Activated effector memory CD4-positive, alpha-beta T cell treated with Interleukin-2 at 50 U/mL for 16 hours (primary cell): ENCODE data around the gene COL4A2.
"Not testable (repeated sequence)": the region's sequence is repeated elsewhere in the genome, so short reads cannot be mapped to it uniquely, and the experiment has no call there.

Experiments used
- DNase-seq: peaks from one replicate; pipeline ENCODE4 v3.0.0-alpha.2; 2020

Gene COL4A2

DNA sequence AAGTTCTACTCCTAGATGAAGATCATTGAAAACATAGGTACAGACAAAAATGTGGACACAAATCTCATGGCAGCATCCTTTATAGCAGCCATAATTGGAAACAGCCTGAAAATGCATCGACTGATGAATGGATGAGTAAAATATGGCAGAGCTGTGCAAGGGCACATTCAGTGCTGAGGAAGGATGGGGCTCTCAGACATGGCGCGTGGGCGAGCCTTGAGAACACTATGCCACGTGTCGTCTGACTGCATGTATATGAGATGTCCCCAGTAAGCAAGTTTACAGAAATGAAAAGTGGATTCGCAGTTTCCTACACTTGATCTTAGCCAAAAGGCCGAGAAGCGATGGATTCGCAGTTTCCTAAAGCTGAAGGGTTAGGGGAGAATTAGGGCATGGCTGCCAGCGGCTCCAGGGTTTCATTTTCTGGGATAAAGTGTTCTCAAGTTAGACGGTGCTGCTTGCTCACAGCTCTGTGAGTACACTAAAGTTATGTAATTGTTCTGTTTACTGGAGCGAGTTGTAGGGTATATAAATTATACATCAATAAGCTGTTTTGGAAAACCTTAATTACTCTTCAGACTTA lies 176.4 kb downstream of the COL4A2 start:
- no peak for DNase-seq

- no peak for DNase-seq
Measured at GRCh38 chr13:110484290-110485048, 177.4 kb downstream of the COL4A2 start.

- no peak for DNase-seq
Measured at GRCh38 chr13:110485604-110486003, 178.5 kb downstream of the COL4A2 start.

DNA sequence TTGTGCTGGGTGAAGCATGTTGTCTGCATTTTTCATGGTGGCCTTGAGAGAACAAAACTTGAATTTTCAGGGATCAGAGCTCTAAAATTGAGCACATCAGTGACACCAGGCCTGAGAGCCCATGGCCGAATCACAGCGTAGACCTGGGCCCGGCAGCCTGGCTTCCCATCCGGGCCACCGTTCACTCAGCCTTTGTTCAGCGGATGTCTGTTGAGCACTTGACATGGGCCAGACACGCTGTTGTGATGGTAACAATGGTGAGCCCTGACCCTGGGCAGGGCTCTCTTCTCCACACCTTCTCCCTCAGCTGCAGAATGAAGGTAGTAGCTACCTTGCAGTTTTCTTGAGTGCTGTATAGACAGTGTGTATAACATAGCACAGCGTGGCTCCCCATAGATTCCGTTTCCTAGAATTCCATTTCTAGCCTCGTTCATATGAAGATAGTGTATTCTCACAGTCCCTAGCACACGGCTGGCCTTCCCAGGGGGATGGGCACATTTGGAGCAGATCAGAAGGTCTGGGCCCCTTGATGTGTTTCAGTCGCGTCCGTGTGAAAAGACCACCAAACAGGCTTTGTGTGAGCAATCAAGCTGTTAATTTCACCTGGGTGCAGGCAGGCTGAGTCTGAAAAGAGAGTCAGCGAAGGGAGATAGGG lies 179.1 kb downstream of the COL4A2 start:
- no peak for DNase-seq

DNA sequence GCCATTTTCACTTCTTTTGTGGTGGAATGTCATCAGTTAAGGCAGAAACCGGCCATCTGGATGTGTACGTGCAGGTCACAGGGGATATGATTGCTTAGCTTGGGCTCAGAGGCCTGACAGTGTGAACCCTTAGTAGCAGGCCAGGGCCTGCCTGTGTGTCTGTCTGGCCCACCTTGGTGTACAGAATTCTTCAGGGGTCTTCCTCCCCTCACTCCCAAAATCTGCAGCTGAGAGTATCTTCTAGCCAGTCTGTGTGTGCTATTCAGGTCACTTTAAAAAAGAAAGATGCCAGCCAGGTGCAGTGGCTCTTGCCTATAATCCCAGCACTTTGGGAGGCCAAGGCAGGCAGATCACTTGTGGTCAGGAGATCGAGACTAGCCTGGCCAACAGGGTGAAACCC lies 179.8 kb downstream of the COL4A2 start:
- DNase-seq = not testable (repeated sequence)

DNA sequence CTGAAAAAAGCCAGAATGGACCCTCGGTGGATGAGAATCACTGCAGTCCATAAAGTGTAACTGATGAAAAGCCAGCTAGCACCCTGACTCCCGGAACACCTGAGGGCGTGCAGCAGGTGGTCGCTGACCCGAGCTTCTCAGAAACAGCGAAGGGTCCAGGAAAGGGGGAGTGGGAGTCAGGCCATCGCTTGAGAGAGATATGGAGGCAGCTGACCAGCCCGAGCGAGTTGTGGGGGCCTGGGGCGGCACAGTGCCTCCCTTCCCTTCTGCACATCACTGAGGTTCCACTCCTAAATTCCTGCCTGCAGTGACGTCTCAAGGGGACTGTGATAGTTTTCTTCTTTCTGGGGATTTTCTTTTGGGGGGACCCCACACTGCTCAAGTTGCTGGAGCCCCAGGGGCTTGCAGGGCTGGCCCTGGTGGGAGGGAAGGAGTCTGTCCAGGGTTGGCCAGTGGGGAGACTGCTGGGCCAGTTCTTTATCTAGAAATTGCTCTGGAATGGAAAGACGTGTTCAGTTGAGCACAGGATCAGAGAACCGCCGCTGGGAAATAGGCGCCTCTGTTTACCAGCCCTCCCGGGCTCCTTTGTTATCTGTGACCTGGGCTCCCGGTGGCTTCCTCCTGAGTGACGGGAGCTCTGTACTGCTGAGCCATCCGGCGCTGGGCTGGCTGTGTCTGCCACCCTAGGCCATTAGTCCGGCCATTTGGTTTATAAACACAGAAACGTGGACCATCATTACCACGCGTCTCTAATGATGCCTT lies 183.1 kb downstream of the COL4A2 start:
- no peak for DNase-seq

- DNase-seq = no peak
Measured at GRCh38 chr13:110491869-110492678, 185.0 kb downstream of the COL4A2 start.

DNA sequence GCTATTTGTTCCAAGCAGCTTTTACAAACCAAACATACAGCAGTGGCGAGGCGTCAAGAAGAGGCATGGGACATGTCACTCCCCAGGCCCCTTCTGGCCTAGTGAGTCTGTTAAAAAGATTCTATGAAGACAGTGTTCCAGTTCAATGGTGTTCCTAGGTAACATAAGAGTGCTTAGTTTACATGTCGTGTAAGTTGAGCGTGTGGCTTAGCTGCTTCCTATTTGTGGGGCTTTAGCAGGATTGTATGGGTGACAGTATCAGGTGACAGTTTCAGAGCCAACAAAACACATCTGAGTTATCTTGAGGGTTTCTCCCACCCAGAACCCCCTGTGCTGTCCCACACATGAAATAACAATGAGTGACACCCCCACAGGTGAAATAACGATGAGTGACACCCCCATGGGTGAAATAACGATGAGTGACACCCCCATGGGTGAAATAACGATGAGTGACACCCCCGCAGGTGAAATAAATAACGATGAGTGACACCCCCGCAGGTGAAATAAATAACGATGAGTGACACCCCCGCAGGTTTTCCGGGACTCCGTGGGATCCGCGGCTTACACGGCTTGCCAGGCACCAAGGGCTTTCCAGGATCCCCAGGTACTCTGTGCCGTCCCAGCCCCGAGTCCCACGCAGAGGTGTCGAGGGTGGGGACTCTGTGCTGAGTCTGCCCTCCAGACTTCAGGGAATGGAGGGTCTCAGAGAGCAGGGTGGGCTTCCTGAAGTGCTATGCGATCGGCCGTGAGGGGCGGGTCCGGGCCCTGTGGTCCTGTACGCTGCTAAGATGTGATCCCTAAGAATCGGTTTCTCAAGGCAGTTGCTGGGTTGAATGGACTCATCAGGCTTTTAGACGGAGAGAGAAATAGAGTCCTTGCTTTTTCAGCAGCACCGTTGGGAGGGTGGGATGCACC lies 185.9 kb downstream of the COL4A2 start:
- DNase-seq = no peak

- no peak for DNase-seq
Measured at GRCh38 chr13:110493613-110494012, 186.5 kb downstream of the COL4A2 start.

DNA sequence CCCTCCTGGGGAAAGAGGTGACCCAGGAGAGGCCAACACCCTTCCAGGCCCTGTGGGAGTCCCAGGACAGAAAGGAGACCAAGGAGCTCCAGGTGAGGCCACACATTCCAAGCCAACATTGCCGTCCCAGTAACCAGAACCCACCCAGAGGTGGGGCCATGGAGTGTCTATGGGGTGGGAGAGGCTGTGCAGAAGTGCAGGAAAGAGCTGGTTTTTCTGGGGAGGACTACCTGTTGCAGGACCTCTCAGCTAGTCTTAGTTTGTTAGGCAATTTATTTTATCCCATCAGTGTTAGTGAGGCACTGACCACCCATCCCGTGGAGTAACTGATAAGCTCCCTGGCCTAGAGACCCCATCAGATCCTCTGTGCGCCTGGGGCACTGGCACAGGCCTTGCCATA lies 188.3 kb downstream of the COL4A2 start:
- DNase-seq = no peak

- no peak for DNase-seq
Measured at GRCh38 chr13:110495881-110496280, 188.8 kb downstream of the COL4A2 start.

DNA sequence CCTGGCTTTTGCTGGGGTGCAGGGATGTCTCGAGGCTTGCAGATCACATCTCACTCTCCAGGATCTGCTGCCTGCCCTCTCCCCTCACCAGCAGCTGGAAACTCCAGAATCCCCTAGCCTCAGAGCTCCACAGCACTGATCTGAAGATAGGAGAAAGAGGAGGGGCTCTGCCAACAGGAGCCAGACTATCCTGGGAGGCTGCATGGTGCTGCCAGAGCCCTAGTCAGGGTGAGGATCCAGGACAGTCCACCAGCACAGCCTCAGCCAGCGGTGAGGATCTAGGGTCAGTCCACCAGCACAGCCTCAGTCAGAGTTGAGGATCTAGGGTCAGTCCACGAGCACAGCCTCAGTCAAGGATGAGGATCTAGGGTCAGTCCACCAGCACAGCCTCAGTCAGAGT lies 189.2 kb downstream of the COL4A2 start:
- no peak for DNase-seq

GRCh38 chr13:110497003-110497402 lies 189.9 kb downstream of the COL4A2 start:
- DNase-seq = no peak

GRCh38 chr13:110497896-110498295 lies 190.8 kb downstream of the COL4A2 start:
- not testable (repeated sequence) for DNase-seq

DNA sequence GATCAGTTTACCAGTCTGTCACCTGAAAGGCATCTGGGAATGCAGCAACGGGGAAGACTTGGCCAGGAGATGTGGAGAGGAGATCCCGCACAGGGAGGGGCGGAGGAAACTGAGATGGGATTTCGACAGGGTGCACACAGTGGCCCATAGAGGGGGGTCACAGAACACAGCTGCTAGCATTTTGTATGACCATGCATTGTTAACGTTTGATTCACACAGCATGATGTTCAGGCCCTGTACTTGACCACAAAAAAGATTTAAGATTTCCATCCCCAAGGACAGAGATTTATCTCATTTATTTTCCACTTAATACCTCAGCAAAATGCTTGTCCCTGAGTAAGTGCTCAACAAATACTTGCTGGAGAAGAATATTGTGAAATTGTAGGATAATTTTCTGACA lies 191.2 kb downstream of the COL4A2 start:
- no peak for DNase-seq

GRCh38 chr13:110498765-110499164 lies 191.7 kb downstream of the COL4A2 start:
- no peak for DNase-seq

GRCh38 chr13:110499621-110500281 lies 192.7 kb downstream of the COL4A2 start:
- no peak for DNase-seq

- DNase-seq = no peak
Measured at GRCh38 chr13:110500341-110500740, 193.3 kb downstream of the COL4A2 start.

GRCh38 chr13:110501188-110501587 lies 194.1 kb downstream of the COL4A2 start:
- DNase-seq = no peak

GRCh38 chr13:110503037-110503901 lies 196.2 kb downstream of the COL4A2 start:
- no peak for DNase-seq
